H9 (cell line): ENCODE measurements around the gene TSPAN9. TPM values are rescaled to one million over a fixed set of nuclear protein-coding genes. Genes with fewer than 3 reads are reported as not detected.

Source experiments
- DNase-seq: peaks from one replicate; pipeline ENCODE4 v3.0.0-alpha.2; 2017
- H2AFZ ChIP-seq: one replicate; pipeline ENCODE4 v1.6.1; 2013; ENCODE audit warnings: mild to moderate bottlenecking, low read length, control low read depth, moderate library complexity
- H2AK5ac ChIP-seq: 2 replicates; pipeline ENCODE4 v1.6.1; 2013; ENCODE audit warnings: low read length, control low read depth, mixed read lengths; ENCODE audit not compliant: insufficient read length
- H2BK120ac ChIP-seq: one replicate; pipeline ENCODE4 v1.6.1; 2013; ENCODE audit warnings: low read depth, mild to moderate bottlenecking, low read length, control low read depth, inconsistent platforms; ENCODE audit not compliant: poor library complexity, severe bottlenecking
- H2BK12ac ChIP-seq: 2 replicates; pipeline ENCODE4 v1.6.1; 2013; ENCODE audit warnings: low read length, control low read depth, mixed read lengths, low read depth; ENCODE audit not compliant: insufficient read length
- H2BK15ac ChIP-seq: 2 replicates; pipeline ENCODE4 v1.6.1; 2013; ENCODE audit warnings: low read depth, low read length, control low read depth
- H2BK20ac ChIP-seq: one replicate; pipeline ENCODE4 v1.6.1; 2013; ENCODE audit warnings: low read depth, mild to moderate bottlenecking, low read length, control low read depth, inconsistent platforms; ENCODE audit not compliant: poor library complexity, severe bottlenecking
- H2BK5ac ChIP-seq: 2 replicates; pipeline ENCODE4 v1.6.1; 2013; ENCODE audit warnings: low read length, control low read depth, mixed read lengths; ENCODE audit not compliant: insufficient read length
- H3K14ac ChIP-seq: 2 replicates; pipeline ENCODE4 v1.6.1; 2013; ENCODE audit warnings: low read length, control low read depth; ENCODE audit not compliant: insufficient read depth
- H3K18ac ChIP-seq: 2 replicates; pipeline ENCODE4 v1.6.1; 2013; ENCODE audit warnings: low read depth, mild to moderate bottlenecking, mixed read lengths, low read length, control low read depth; ENCODE audit not compliant: insufficient read length
- H3K23ac ChIP-seq: 2 replicates; pipeline ENCODE4 v1.6.1; 2013; ENCODE audit warnings: low read length, control low read depth, mixed read lengths, low read depth; ENCODE audit not compliant: insufficient read length
- H3K23me2 ChIP-seq: 2 replicates; pipeline ENCODE4 v1.6.1; 2013; ENCODE audit warnings: low read depth, mild to moderate bottlenecking, mixed read lengths, low read length, control low read depth; ENCODE audit not compliant: insufficient read length, poor library complexity, severe bottlenecking
- H3K27ac ChIP-seq: 2 replicates; pipeline ENCODE4 v1.5.1; 2013; ENCODE audit warnings: low read length, control low read depth, mixed read lengths, low read depth; ENCODE audit not compliant: insufficient read length
- H3K27me3 ChIP-seq: 2 replicates; pipeline ENCODE4 v1.6.1; 2013; ENCODE audit warnings: low read length, control low read depth, inconsistent platforms; ENCODE audit not compliant: insufficient read depth
- H3K4ac ChIP-seq: 2 replicates; pipeline ENCODE4 v1.6.1; 2013; ENCODE audit warnings: low read depth, mild to moderate bottlenecking, control low read depth, inconsistent platforms, low read length, moderate library complexity
- H3K4me1 ChIP-seq: 2 replicates; pipeline ENCODE4 v1.6.1; 2013; ENCODE audit warnings: low read length, control low read depth, inconsistent platforms; ENCODE audit not compliant: insufficient read depth
- H3K4me2 ChIP-seq: 2 replicates; pipeline ENCODE4 v1.6.1; 2013; ENCODE audit warnings: low read length, control low read depth, mixed read lengths; ENCODE audit not compliant: insufficient read length, insufficient read depth
- H3K56ac ChIP-seq: 2 replicates; pipeline ENCODE4 v1.6.1; 2013; ENCODE audit warnings: low read depth, mild to moderate bottlenecking, mixed read lengths, low read length, control low read depth; ENCODE audit not compliant: insufficient read length
- H3K79me1 ChIP-seq: 2 replicates; pipeline ENCODE4 v1.6.1; 2013; ENCODE audit warnings: low read depth, mild to moderate bottlenecking, moderate library complexity, low read length, control low read depth, inconsistent platforms; ENCODE audit not compliant: insufficient read depth, poor library complexity, severe bottlenecking
- H3K79me2 ChIP-seq: 2 replicates; pipeline ENCODE4 v1.6.1; 2013; ENCODE audit warnings: low read length, control low read depth, inconsistent platforms; ENCODE audit not compliant: insufficient read depth
- H3K9ac ChIP-seq: 2 replicates; pipeline ENCODE4 v1.6.1; 2013; ENCODE audit warnings: low read length, control low read depth, mixed read lengths; ENCODE audit not compliant: insufficient read length; ENCODE audit errors: extremely low read depth
- H3K9me3 ChIP-seq: one replicate; pipeline ENCODE4 v1.6.1; 2013; ENCODE audit warnings: low read depth, low read length, inconsistent platforms; ENCODE audit not compliant: control insufficient read depth
- H3T11ph ChIP-seq: one replicate; pipeline ENCODE4 v1.6.1; 2013; ENCODE audit warnings: mild to moderate bottlenecking, low read length, control low read depth, inconsistent platforms
- H4K20me1 ChIP-seq: one replicate; pipeline ENCODE4 v1.6.1; 2013; ENCODE audit not compliant: control insufficient read depth, insufficient read length, insufficient read depth
- H4K5ac ChIP-seq: 2 replicates; pipeline ENCODE4 v1.6.1; 2013; ENCODE audit warnings: low read depth, mild to moderate bottlenecking, mixed read lengths, low read length, control low read depth; ENCODE audit not compliant: insufficient read length
- H4K8ac ChIP-seq: replicated peaks from 2 replicates; pipeline ENCODE4 v1.6.1; 2013; ENCODE audit warnings: low read length, control low read depth, mixed read lengths, low read depth; ENCODE audit not compliant: insufficient read length
- H4K91ac ChIP-seq: 2 replicates; pipeline ENCODE4 v1.6.1; 2013; ENCODE audit warnings: low read depth, mild to moderate bottlenecking, moderate library complexity, mixed read lengths, low read length, control low read depth; ENCODE audit not compliant: insufficient read length
- H3K27ac Mint-ChIP-seq, 3 experiments: 2 replicates in 2 of 3; 3 replicates in 1 of 3; pipeline ENCODE4 v1.8.0; 2020 to 2021; ENCODE audit warnings: mixed read lengths in 3 of 3, mild to moderate bottlenecking in 1 of 3, moderate library complexity in 1 of 3
- H3K27me3 Mint-ChIP-seq: 2 replicates; pipeline ENCODE4 v1.8.0; 2021; ENCODE audit warnings: low read depth, mild to moderate bottlenecking, moderate library complexity, mixed read lengths
- H3K36me3 Mint-ChIP-seq, 3 experiments: 2 replicates in 2 of 3; 3 replicates in 1 of 3; pipeline ENCODE4 v1.8.0; 2020 to 2021; ENCODE audit warnings: low read depth in 3 of 3, mixed read lengths in 3 of 3; ENCODE audit not compliant: insufficient read depth in 1 of 3
- H3K4me1 Mint-ChIP-seq, 2 experiments: 2 replicates each; pipeline ENCODE4 v1.8.0; 2020; ENCODE audit warnings: mixed read lengths in 2 of 2
- H3K4me3 Mint-ChIP-seq, 2 experiments: 2 replicates in 1 of 2; 3 replicates in 1 of 2; pipeline ENCODE4 v1.8.0; 2020 to 2021; ENCODE audit warnings: mild to moderate bottlenecking in 2 of 2, mixed read lengths in 2 of 2, moderate library complexity in 1 of 2
- H3K9me3 Mint-ChIP-seq, 2 experiments: 2 replicates in 1 of 2; 3 replicates in 1 of 2; pipeline ENCODE4 v1.8.0; 2020; ENCODE audit warnings: mild to moderate bottlenecking in 2 of 2, mixed read lengths in 2 of 2, moderate library complexity in 1 of 2
- WGBS: extraction: QIAGEN DNeasy Blood & Tissue Kit; methylation state at CpG from one replicate; pipeline ENCODE4 v1.1.7; 2013; ENCODE audit warnings: missing lambda C conversion rate, low lambda C conversion rate, mixed read lengths; ENCODE audit not compliant: insufficient read length; ENCODE audit errors: extremely low coverage; 5-methylcytosine and 5-hydroxymethylcytosine counted together
- total RNA-seq: library from RNA; stranded (reverse); gene quantifications from 2 replicates; pipeline ENCODE4 v1.2.1, GENCODE V29; 2021
- TF ChIP-seq, protein P1 (sequence below): fragments of 200-600 bp; sonication (generic); conservative IDR thresholded peaks from 3 replicates; pipeline ENCODE4 v1.8.0; 2021; ENCODE audit warnings: antibody characterized with exemption, mild to moderate bottlenecking

TSPAN9 gene
- total RNA-seq, 1 experiment from 2014 or later = 19.0 TPM

DNA sequence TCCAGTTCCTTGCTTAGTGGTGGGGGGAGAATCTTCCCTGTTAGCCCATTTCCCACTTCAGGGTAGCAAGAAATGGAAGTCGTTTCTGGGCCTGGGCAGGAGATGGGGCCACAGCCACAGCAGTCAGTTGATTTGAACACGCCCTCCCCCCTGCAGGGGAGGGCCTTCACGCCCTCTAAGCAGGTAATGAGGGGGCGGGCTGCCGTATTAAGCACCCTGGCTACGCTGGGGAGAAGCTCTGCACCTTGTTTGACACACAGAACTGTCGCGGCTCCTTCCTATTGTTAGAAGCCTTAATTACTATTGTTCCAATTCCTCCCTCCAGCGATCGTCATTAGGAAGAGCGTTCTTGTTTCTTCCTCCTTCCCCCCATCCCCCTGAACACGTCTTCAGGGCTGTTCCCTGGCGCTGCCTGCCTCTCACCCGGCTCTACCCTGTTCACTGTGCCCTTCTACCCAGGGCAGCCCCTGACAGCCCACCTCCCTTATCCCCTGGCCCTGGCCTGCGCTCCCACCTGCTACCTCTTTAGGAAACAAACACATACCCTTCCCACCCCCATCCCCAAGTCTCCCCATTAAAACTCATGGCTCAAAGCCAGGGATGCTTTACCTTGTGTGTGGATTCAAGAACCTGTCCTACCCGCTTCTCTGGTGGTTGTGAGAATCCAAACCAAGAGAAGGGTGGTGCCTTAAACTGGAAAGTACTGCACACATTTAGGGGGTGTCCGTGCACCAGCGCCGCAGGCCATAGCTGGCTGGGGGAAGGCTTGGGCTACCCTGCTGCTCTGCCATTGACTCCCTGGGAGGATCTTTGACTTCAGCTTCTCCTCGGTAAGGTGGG, 137.6 kb downstream of the TSPAN9 start:
- no peak overlapping the region for H2BK15ac ChIP-seq
- H4K20me1 ChIP-seq = no peaks in the 10 kb centered on the region
- TF ChIP-seq, protein P1, sequence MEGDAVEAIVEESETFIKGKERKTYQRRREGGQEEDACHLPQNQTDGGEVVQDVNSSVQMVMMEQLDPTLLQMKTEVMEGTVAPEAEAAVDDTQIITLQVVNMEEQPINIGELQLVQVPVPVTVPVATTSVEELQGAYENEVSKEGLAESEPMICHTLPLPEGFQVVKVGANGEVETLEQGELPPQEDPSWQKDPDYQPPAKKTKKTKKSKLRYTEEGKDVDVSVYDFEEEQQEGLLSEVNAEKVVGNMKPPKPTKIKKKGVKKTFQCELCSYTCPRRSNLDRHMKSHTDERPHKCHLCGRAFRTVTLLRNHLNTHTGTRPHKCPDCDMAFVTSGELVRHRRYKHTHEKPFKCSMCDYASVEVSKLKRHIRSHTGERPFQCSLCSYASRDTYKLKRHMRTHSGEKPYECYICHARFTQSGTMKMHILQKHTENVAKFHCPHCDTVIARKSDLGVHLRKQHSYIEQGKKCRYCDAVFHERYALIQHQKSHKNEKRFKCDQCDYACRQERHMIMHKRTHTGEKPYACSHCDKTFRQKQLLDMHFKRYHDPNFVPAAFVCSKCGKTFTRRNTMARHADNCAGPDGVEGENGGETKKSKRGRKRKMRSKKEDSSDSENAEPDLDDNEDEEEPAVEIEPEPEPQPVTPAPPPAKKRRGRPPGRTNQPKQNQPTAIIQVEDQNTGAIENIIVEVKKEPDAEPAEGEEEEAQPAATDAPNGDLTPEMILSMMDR = peak; percentile 28; the same call in 2 of the 3 replicates
- H4K5ac ChIP-seq = no peak overlapping the region
- H3K9me3 Mint-ChIP-seq = no peaks in the 10 kb centered on the region
- H2BK120ac ChIP-seq = no peak overlapping the region
- no peak overlapping the region for H3K4me2 ChIP-seq
- no peaks in the 10 kb centered on the region for H3K4me1 ChIP-seq
- H3K23ac ChIP-seq = no peak overlapping the region
- no peaks in the 10 kb centered on the region for H3K27me3 ChIP-seq
- no CpG with 5 or more reads among the region's 20 CpGs for WGBS
- no peak overlapping the region for H3K27ac ChIP-seq
- H3K79me2 ChIP-seq = no peaks in the 10 kb centered on the region
- H3K79me1 ChIP-seq = no peaks in the 10 kb centered on the region
- H3K9ac ChIP-seq = no peak overlapping the region
- DNase-seq = peak; percentile 76
- no peak overlapping the region for H2AFZ ChIP-seq
- H4K8ac ChIP-seq = no peak overlapping the region
- H3K27me3 Mint-ChIP-seq = peaks cover 3% of the 10 kb centered on the region
- H3K27ac Mint-ChIP-seq = peak overlapping the region in 2 of 3 experiments; percentile 44 to 59; a peak in 1 of 7 replicates
- H2AK5ac ChIP-seq = no peak overlapping the region
- no peaks in the 10 kb centered on the region for H3K23me2 ChIP-seq
- H2BK5ac ChIP-seq = no peak overlapping the region
- H3T11ph ChIP-seq = no peak overlapping the region
- H3K56ac ChIP-seq = no peak overlapping the region
- H3K14ac ChIP-seq = no peak overlapping the region; the same call in 1 of the 2 replicates
- H3K4me1 Mint-ChIP-seq = peaks cover 34 to 35% of the 10 kb centered on the region in 2 experiments
- H2BK12ac ChIP-seq = no peak overlapping the region
- no peaks in the 10 kb centered on the region for H3K36me3 Mint-ChIP-seq
- H2BK20ac ChIP-seq = no peak overlapping the region
- no peaks in the 10 kb centered on the region for H3K9me3 ChIP-seq
- H4K91ac ChIP-seq = no peak overlapping the region
- peak overlapping the region in 1 of 2 experiments; percentile 10; a peak in 2 of 5 replicates for H3K4me3 Mint-ChIP-seq
- no peak overlapping the region for H3K4ac ChIP-seq
- H3K18ac ChIP-seq = no peak overlapping the region
